HAP-1 (cell line): ENCODE measurements around the gene RGS7BP.

ENCODE experiments used
- DNase-seq, 2 experiments: peaks; one replicate each; pipeline ENCODE4 v3.0.0-alpha.2; 2016 to 2020; ENCODE audit warnings: low spot score in 2 of 2
- H3K27me3 ChIP-seq: fragments of 250-450 bp; sonication (Bioruptor Pico); 2 replicates; pipeline ENCODE4 v1.5.1; 2020; ENCODE audit warnings: low read depth, mild to moderate bottlenecking, moderate library complexity
- H3K36me3 ChIP-seq: fragments of 250-450 bp; sonication (Bioruptor Pico); replicated peaks from 2 replicates; pipeline ENCODE4 v1.5.1; 2020; ENCODE audit warnings: mild to moderate bottlenecking
- H3K4me1 ChIP-seq: fragments of 250-450 bp; sonication (Bioruptor Pico); 2 replicates; pipeline ENCODE4 v1.5.1; 2020; ENCODE audit warnings: mild to moderate bottlenecking
- H3K4me3 ChIP-seq: fragments of 250-450 bp; sonication (Bioruptor Pico); 2 replicates; pipeline ENCODE4 v1.5.1; 2020; ENCODE audit warnings: mild to moderate bottlenecking, moderate library complexity
- H3K9me3 ChIP-seq: fragments of 250-450 bp; sonication (Bioruptor Pico); 2 replicates; pipeline ENCODE4 v1.5.1; 2020; ENCODE audit warnings: mild to moderate bottlenecking, moderate library complexity
- in situ Hi-C: fragments of 300-500 bp; cut with MboI; formaldehyde crosslinking; loops from 3 replicates; pipeline ENCODE4 v1.14.3; 2020; ENCODE audit warnings: low sequenced_read_pairs, inconsistent platforms, mixed read lengths

Gene RGS7BP

GRCh38 chr5:64576250-64576649, 70.4 kb downstream of the RGS7BP start:
- H3K36me3 ChIP-seq, result no peaks in the 10 kb centered on the region
- H3K4me3 ChIP-seq, result no peak overlapping the region
- no peaks in the 10 kb centered on the region for H3K9me3 ChIP-seq
- H3K4me1 ChIP-seq, result no peaks in the 10 kb centered on the region
- in situ Hi-C loops, result no loop called here
- peaks cover 3% of the 10 kb centered on the region; the same call in 1 of the 2 replicates for H3K27me3 ChIP-seq
- DNase-seq, result no peak

DNA sequence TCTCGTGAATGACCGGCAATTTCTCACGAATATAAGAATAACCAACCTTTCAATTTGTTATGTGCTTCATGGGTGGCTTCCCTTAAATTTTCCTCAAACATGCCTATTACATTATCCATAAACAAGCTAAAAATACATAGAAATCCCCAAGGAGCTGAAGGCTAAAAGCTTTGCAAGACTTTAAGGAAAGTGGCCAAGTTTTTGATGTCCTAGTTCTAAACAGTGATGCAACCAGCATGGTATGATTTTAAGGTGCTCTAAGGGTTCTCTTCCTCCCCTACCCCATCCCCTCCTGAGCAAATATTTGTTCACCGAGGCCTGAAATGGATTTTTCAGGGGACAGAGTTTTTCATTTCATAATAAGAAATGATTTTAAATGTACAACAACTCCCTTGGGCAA, 79.8 kb downstream of the RGS7BP start:
- no peaks in the 10 kb centered on the region for H3K4me1 ChIP-seq
- in situ Hi-C loops, result no loop called here
- H3K27me3 ChIP-seq, result no peaks in the 10 kb centered on the region
- H3K36me3 ChIP-seq, result no peaks in the 10 kb centered on the region
- no peak overlapping the region for H3K4me3 ChIP-seq
- H3K9me3 ChIP-seq, result no peaks in the 10 kb centered on the region
- no peak for DNase-seq

- in situ Hi-C loops, result no loop called here
- Histone ChIP-seq H3K9me3 (no peaks in the 10 kb centered on the region), H3K4me3 (no peak overlapping the region), H3K27me3 (no peaks in the 10 kb centered on the region), H3K36me3 (no peaks in the 10 kb centered on the region), H3K4me1 (no peaks in the 10 kb centered on the region)
- no peak for DNase-seq
Observed at GRCh38 chr5:64587370-64587769, 81.6 kb downstream of the RGS7BP start.

DNA sequence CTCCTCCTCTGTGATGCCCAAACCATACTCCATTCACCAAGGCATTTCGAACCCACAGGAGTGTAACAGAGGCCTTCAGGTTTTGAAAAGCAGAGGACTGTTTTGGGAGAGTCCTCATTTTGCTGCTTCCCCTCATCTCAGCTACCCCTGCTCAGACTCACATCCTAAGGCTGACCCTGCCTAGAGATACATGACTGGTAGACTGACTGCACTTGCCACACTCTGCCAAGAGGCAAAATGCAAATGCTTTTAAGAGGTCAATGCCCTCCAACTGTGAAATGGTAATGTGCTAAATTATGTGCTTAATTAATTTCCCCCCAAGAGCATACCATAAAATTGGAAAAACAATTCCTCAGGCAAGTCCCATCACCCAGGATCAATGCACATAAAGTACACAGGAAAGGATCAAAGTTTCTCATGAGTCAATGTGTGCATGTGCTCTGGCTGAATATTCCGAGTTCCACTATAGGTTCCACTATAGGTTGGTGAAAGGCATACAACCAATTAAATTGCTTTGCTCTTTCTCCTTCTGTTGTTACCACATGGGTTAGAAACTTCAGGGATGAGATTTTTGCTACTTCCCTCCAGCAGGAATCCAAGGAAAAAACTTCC, 87.0 kb downstream of the RGS7BP start:
- in situ Hi-C loops, result no loop called here
- H3K36me3 ChIP-seq, result no peaks in the 10 kb centered on the region
- no peak overlapping the region for H3K4me3 ChIP-seq
- no peak for DNase-seq
- no peaks in the 10 kb centered on the region for H3K9me3 ChIP-seq
- no peaks in the 10 kb centered on the region for H3K4me1 ChIP-seq
- H3K27me3 ChIP-seq, result no peaks in the 10 kb centered on the region

DNA sequence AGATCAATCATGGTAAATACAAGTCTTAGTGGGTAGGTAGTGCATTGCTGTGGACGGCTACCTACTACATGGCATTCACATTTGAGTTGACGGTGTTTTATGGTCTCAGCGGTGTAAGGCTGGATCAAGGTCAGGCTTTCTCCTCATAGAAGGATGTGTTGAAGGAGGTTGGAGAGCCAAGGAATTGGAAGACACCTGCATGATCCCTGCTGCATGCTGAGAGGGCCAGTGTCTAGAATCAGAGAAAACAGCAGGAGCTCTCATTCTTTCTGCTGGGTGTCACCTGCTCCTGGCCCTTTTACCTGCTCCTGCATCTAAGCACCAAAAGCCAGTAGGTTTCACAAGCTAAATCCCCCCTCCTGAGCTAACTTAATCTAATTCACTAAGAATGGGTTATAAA, 88.2 kb downstream of the RGS7BP start:
- Histone ChIP-seq H3K9me3 (no peaks in the 10 kb centered on the region), H3K27me3 (no peaks in the 10 kb centered on the region), H3K4me1 (no peaks in the 10 kb centered on the region), H3K36me3 (no peaks in the 10 kb centered on the region), H3K4me3 (no peak overlapping the region)
- in situ Hi-C loops, result no loop called here
- no peak for DNase-seq

GRCh38 chr5:64594601-64595000, 88.8 kb downstream of the RGS7BP start:
- H3K27me3 ChIP-seq, result no peaks in the 10 kb centered on the region
- no peaks in the 10 kb centered on the region for H3K36me3 ChIP-seq
- in situ Hi-C loops, result no loop called here
- DNase-seq, result no peak
- no peaks in the 10 kb centered on the region for H3K4me1 ChIP-seq
- no peak overlapping the region for H3K4me3 ChIP-seq
- no peaks in the 10 kb centered on the region for H3K9me3 ChIP-seq

DNA sequence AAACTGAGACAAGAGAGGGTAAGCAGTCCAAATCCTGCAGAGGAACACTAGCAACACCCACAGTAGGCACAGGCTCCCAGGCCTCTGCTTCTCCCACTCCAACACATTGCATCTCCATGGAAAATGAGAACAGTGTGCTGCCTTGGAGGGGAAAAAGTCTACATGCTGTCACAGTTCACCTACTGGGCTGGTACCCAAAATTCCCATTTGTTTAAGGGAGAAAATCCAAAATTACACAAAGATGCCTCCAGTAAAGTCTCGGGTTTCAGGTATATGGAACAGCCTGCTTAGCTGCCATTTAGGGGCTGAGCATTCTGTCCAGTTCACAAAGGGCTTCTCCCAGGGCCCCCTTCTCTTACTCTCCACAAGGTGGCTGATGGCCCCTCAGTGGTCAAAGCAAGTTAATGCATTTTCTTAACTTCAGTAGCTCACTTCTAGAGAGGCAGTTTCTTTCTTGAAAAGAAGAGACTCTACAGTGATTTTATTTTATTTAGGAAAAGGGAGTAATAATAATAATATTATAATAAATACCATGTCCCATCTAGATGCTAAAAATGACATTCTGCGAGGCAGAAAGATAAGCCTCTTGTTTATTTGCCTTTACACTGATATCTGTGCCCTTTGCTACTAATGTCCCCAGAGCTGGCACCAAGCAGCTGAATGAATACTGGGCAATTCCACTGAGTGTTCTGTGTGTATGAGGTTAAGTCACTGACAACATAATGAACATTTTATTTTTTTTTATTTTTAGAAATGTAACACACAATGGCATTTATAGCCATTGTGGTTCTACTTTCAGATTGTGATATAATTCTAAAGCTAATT, 89.4 kb downstream of the RGS7BP start:
- DNase-seq, result peak in 1 of 2 experiments; percentile 9
- no peaks in the 10 kb centered on the region for H3K9me3 ChIP-seq
- in situ Hi-C loops, result no loop called here
- H3K27me3 ChIP-seq, result no peaks in the 10 kb centered on the region
- no peaks in the 10 kb centered on the region for H3K36me3 ChIP-seq
- no peak overlapping the region for H3K4me3 ChIP-seq
- no peaks in the 10 kb centered on the region for H3K4me1 ChIP-seq

DNA sequence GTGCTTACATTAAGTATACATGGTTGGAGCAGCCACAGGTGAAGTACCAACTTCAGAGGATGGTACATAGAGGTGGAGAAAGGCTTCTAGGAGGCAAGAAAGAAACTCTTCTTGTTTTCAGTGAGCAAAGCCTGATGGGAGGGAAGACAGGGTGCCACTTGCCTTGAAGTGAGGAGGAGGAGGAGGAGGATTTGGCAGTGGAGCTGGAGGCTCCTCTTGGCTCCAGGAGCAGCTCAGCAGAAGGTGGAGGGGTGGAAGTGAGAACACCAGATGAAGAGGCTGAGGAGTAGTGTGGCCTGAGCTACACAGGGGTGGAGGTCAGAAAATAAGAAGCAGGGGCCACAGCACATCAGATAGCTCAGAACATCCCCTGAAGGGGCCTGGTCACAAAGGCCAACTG, 93.4 kb downstream of the RGS7BP start:
- Histone ChIP-seq H3K4me1 (no peaks in the 10 kb centered on the region), H3K36me3 (no peaks in the 10 kb centered on the region), H3K27me3 (no peaks in the 10 kb centered on the region), H3K9me3 (no peaks in the 10 kb centered on the region), H3K4me3 (no peak overlapping the region)
- in situ Hi-C loops, result no loop called here
- no peak for DNase-seq

DNA sequence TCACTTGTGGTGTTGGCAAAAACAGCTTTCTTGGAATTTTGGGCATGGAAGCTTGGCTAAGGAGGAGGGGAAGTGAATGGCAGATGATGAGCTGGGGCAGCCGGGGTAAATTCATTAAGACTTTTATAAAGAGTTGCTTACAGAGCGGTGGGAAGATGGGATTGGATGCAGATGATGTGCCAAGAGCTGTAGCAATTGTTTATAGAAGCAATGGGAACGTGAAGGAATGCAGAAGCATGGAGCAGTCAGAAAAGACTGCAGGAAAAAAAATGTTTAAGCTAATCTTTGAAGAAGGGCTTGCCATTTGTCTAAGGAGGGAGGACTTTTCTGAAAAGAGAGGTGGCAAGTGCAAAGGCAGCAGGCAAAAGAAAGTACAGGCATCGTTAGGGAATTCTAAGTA, 97.9 kb downstream of the RGS7BP start:
- in situ Hi-C loops, result no loop called here
- no peaks in the 10 kb centered on the region; the same call in none of the 2 replicates for H3K27me3 ChIP-seq
- no peak for DNase-seq
- no peaks in the 10 kb centered on the region for H3K4me1 ChIP-seq
- H3K4me3 ChIP-seq, result no peak overlapping the region
- no peaks in the 10 kb centered on the region for H3K9me3 ChIP-seq
- no peaks in the 10 kb centered on the region for H3K36me3 ChIP-seq

- Histone ChIP-seq H3K27me3 (peaks cover 12% of the 10 kb centered on the region), H3K4me3 (no peak overlapping the region), H3K9me3 (no peaks in the 10 kb centered on the region), H3K4me1 (no peaks in the 10 kb centered on the region), H3K36me3 (no peaks in the 10 kb centered on the region)
- DNase-seq, result no peak
- in situ Hi-C loops, result no loop called here
Observed at GRCh38 chr5:64606926-64607325, 101.1 kb downstream of the RGS7BP start.

DNA sequence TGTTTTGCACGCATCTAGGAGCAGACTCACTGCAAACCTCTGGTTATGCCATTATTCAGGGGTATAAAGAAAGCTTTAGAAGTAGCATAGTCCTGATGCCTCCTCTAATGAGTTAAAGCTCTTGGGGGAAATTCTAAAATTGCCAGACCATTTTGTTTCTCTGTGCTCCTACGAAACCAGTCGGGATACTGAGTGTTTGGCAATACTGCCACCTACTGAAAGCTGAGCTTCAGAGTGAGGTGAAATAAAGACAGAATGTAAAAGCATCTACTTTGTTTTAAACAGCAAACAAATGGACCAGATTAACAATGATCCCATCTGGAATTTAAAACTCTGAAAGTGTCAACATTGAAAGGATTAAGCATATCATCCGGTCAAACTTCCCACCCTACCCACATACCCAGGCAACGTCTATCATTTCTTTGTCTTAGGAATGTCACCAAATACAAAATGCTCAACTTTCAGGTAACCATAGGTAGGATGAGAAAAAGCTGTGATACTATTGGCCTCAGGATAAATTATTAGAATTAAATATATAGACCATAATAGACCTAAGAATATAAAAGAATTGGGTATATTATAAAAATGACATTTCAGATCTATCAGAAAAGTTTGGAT, 106.6 kb downstream of the RGS7BP start:
- Histone ChIP-seq H3K4me1 (peaks cover 2% of the 10 kb centered on the region), H3K36me3 (no peaks in the 10 kb centered on the region), H3K4me3 (no peak overlapping the region), H3K9me3 (no peaks in the 10 kb centered on the region), H3K27me3 (peaks cover 19% of the 10 kb centered on the region)
- DNase-seq, result peak; percentile 30 to 47
- in situ Hi-C loops, result loop anchor here (10.0 kb wide), 1 partner anchor 378 kb away; no protein-coding TSS in a partner anchor

- peaks cover 6% of the 10 kb centered on the region for H3K27me3 ChIP-seq
- peaks cover 2% of the 10 kb centered on the region for H3K4me1 ChIP-seq
- H3K9me3 ChIP-seq, result no peaks in the 10 kb centered on the region
- no peaks in the 10 kb centered on the region for H3K36me3 ChIP-seq
- no peak for DNase-seq
- in situ Hi-C loops, result loop anchor here (10.0 kb wide), 1 partner anchor 381 kb away; no protein-coding TSS in a partner anchor
- H3K4me3 ChIP-seq, result no peak overlapping the region
Observed at GRCh38 chr5:64615895-64616294, 110.1 kb downstream of the RGS7BP start.

GRCh38 chr5:64619609-64620008, 113.8 kb downstream of the RGS7BP start:
- in situ Hi-C loops, result loop anchor here (10.0 kb wide), 1 partner anchor 385 kb away; no protein-coding TSS in a partner anchor
- no peaks in the 10 kb centered on the region for H3K36me3 ChIP-seq
- H3K27me3 ChIP-seq, result peaks cover 9% of the 10 kb centered on the region
- DNase-seq, result no peak
- H3K9me3 ChIP-seq, result no peaks in the 10 kb centered on the region
- no peak overlapping the region for H3K4me3 ChIP-seq
- H3K4me1 ChIP-seq, result peaks cover 2% of the 10 kb centered on the region

GRCh38 chr5:64622991-64623390, 117.2 kb downstream of the RGS7BP start:
- no peak for DNase-seq
- Histone ChIP-seq H3K4me1 (no peaks in the 10 kb centered on the region), H3K36me3 (no peaks in the 10 kb centered on the region), H3K9me3 (no peaks in the 10 kb centered on the region), H3K4me3 (no peak overlapping the region), H3K27me3 (peaks cover 6% of the 10 kb centered on the region)
- in situ Hi-C loops, result no loop called here
